ENCODE measurements around the gene LINGO3. TPM values are rescaled to one million over a fixed set of nuclear protein-coding genes. Genes with fewer than 3 reads are reported as not detected.

Gene LINGO3
- polyA plus RNA-seq, 3 donors = 0.08 to 2.8 (median 2.2) TPM

GRCh38 chr19:2287585-2288337 is 20.2 kb downstream of the LINGO3 start:
- peak overlapping the region; percentile 57 to 71 for H3K4me3 Mint-ChIP-seq
- WGBS (ENCODE audit: insufficient coverage) = 24% methylated on average over 11 of the region's 13 CpGs

More at GRCh38 chr19:2287585-2288337, 20.2 kb downstream of the LINGO3 start:
- intact Hi-C loops (cut with micrococcal nuclease) = loop anchor here in 1 of 2 donors (10.0 kb wide), 1 partner anchor 107 kb away; no protein-coding TSS in a partner anchor
- peaks cover 24% of the 10 kb centered on the region for H4K20me1 ChIP-seq (ENCODE audit: insufficient read depth, low read length)
- TF ChIP-seq CTCF (IDR thresholded peaks at IDR 0.05) = no peak
- peaks cover 4 to 14% (median 5%) of the 10 kb centered on the region in 3 donors for H3K27me3 Mint-ChIP-seq (ENCODE audit: low read depth in 3 of 3)
- H3K4me1 Mint-ChIP-seq = peaks cover 57% of the 10 kb centered on the region
- H3K79me2 ChIP-seq (ENCODE audit: insufficient read depth, low read length) = peaks cover 32% of the 10 kb centered on the region
- no peaks in the 10 kb centered on the region for H3K27me3 ChIP-seq (ENCODE audit: control insufficient read depth in 2 of 2, insufficient read depth in 2 of 2, low read length in 2 of 2)
- H2AFZ ChIP-seq (ENCODE audit: insufficient read depth, low read depth, low read length, poor library complexity, severe bottlenecking) = no peak overlapping the region
- no peak overlapping the region for H3K27ac ChIP-seq (ENCODE audit: low read depth in 1 of 2, low read length in 2 of 2)
- H3K4me3 ChIP-seq (replicated peaks in 1 of 3; ENCODE audit: low read depth in 2 of 3, low read length in 3 of 3) = peak overlapping the region in 1 of 3 experiments; percentile 51
- peaks cover 3 to 8% of the 10 kb centered on the region in 2 donors for H3K36me3 ChIP-seq (replicated peaks in 1 of 2; ENCODE audit: control insufficient read depth in 1 of 2, insufficient read depth in 2 of 2, low read length in 2 of 2)
- H3K36me3 Mint-ChIP-seq = peaks cover 6 to 18% of the 10 kb centered on the region in 2 donors
- H3K4me1 ChIP-seq (ENCODE audit: control insufficient read depth in 1 of 2, insufficient read depth in 2 of 2, low read length in 2 of 2) = peaks cover 49 to 77% of the 10 kb centered on the region in 2 donors
- peak in 2 of 3 donors; percentile 13 to 28 for DNase-seq
- H3K4me2 ChIP-seq (replicated peaks; ENCODE audit: extremely low read depth, low read length, poor library complexity, severe bottlenecking) = peak overlapping the region; percentile 85
- H3K9me3 ChIP-seq (replicated peaks in 1 of 2; ENCODE audit: control insufficient read depth in 1 of 2, insufficient read depth in 1 of 2, low read length in 2 of 2) = no peaks in the 10 kb centered on the region
- no peak overlapping the region for H3K9ac ChIP-seq (ENCODE audit: insufficient read depth, low read length, poor library complexity, severe bottlenecking)
- H3K9me3 Mint-ChIP-seq = peaks cover 0 to 2% (median 0%) of the 10 kb centered on the region in 7 donors
- peak overlapping the region in 5 of 7 donors; percentile 10 to 96 (median 77) for H3K27ac Mint-ChIP-seq

Measured in CD14-positive monocyte (primary cell).